HL-60 (cell line): ENCODE data around the gene FN1.

ENCODE experiments used
- CTCF ChIP-seq: IDR thresholded peaks from one replicate; pipeline ENCODE4 v1.5.1; 2011; ENCODE audit warnings: low read length, control low read depth, inconsistent platforms; ENCODE audit not compliant: insufficient read depth
- POLR2AphosphoS5 ChIP-seq: IDR thresholded peaks from 2 replicates; pipeline ENCODE4 v1.6.1; 2012; ENCODE audit warnings: low read depth
- REST ChIP-seq: IDR thresholded peaks from 2 replicates; pipeline ENCODE4 v1.6.1; 2012; ENCODE audit warnings: low read depth; ENCODE audit not compliant: insufficient replicate concordance
- SPI1 ChIP-seq: IDR thresholded peaks from 2 replicates; pipeline ENCODE4 v1.6.1; 2012; ENCODE audit warnings: low read depth, mild to moderate bottlenecking, borderline replicate concordance

DNA sequence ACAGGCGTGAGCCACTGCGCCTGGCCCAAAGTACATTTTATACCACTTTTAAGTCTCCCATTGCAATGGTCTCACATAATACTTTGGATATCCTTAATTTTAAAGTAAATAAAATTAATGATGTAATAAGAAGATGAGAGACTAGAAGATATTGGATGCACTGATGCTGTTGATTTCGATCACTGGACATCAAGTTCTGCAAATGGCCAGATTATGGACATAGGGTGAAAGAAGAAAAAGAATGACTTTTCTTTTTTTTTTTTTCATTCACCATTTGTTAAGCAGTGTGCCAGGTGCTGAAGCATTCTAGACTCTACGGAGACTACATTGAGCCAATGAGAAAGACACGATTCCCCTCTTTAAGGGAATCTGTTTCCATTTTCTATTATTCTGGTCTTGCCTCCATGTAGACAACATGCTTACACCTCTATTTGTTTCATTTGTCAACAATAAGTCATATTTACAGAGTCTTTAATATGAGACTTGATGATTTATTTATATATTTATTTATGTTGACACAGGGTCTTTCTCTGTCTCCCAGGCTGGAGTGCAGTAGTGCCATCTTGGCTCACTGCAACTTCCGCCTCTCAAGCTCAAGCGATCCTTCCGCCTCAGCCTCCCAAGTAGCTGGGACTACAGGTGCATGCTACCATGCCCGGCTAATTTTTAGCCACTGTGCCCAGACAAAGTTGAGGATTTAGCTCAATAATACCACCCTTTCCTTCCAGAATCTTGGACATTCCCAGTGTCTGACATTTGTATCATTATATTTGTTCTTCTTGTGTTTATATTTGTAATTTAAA lies 23.7 kb downstream of the FN1 start:
- no peak for TF ChIP-seq CTCF
- TF ChIP-seq POLR2AphosphoS5: no peak
- TF ChIP-seq REST: no peak
- no peak for TF ChIP-seq SPI1
